Muscle of leg (tissue), 11 donors: Measurements from ENCODE around the gene NSUN6. TPM values are rescaled to one million over a fixed set of nuclear protein-coding genes. Genes with fewer than 3 reads are reported as not detected.

Source experiments
- DNase-seq: peaks from one replicate; pipeline ENCODE4 v3.0.0; 2013
- H3K27ac ChIP-seq: one replicate; pipeline ENCODE4 v1.5.1; 2013; ENCODE audit warnings: mild to moderate bottlenecking, low read length, control low read depth
- H3K27me3 ChIP-seq: one replicate; pipeline ENCODE4 v1.6.1; 2013; ENCODE audit warnings: low read length; ENCODE audit not compliant: control insufficient read depth, insufficient read depth
- H3K36me3 ChIP-seq: one replicate; pipeline ENCODE4 v1.6.1; 2013; ENCODE audit warnings: low read length; ENCODE audit not compliant: control insufficient read depth, insufficient read depth
- H3K4me1 ChIP-seq: one replicate; pipeline ENCODE4 v1.6.1; 2013; ENCODE audit warnings: low read length; ENCODE audit not compliant: control insufficient read depth, insufficient read depth
- H3K4me3 ChIP-seq: one replicate; pipeline ENCODE4 v1.5.1; 2013; ENCODE audit warnings: low read length, control low read depth
- H3K9me3 ChIP-seq: replicated peaks from 2 replicates; pipeline ENCODE4 v1.6.1; 2013; ENCODE audit warnings: low read depth, low read length; ENCODE audit not compliant: control insufficient read depth
- WGBS: methylation state at CpG from one replicate; pipeline ENCODE4 v1.1.5; 2013; ENCODE audit warnings: missing lambda C conversion rate; ENCODE audit not compliant: insufficient coverage; 5-methylcytosine and 5-hydroxymethylcytosine counted together
- polyA plus RNA-seq, 8 donors: library from polyadenylated mRNA; unstranded; fragments of 120-200 nt; gene quantifications; one replicate each; pipeline versions ENCODE4 v1.2.1 to v1.2.3, GENCODE V29; 2013; ENCODE audit warnings: inconsistent platforms in 1 of 8, low replicate concordance in 1 of 8; ENCODE audit not compliant: insufficient read length in 8 of 8, insufficient read depth in 1 of 8
- total RNA-seq: library from RNA; stranded (reverse); fragments of 120-200 nt; gene quantifications from one replicate; pipeline ENCODE4 v1.2.4, GENCODE V29; 2013

NSUN6 gene
- total and polyA plus RNA-seq, 9 donors: 9.1 to 21.7 (median 14.0) TPM

DNA sequence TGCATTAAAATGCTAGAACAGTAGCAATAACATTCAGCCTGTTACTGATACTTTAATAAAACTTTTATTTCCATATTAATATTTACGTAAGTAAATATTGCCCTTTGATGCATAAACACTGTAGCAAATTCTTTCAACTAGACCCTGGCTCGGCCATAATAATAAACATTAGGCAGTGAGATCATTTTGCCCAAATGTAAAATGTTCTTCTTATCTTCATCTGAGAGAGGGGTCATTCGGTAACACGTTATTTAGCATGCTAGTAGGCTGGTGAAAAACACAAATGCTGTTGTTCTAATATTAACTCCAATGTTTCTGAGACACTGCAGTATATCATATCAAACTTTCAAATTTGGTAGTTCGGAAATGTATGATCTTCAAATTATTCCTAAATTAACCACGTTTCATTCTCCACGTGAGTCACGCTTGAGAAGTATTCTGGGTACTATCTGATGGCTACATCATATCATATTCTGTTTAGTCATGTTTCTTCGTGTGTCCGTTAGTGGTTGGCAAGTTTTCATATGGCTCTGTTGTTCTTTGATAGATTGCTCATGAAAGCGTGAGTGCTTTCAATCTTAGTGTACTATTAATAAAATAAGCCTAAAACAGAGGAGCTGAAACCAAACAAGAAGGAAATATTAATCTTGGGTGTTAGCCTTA lies 145.8 kb downstream of the NSUN6 start:
- WGBS: no CpG with 5 or more reads among the region's 11 CpGs
- Histone ChIP-seq H3K4me3 (no peak overlapping the region), H3K4me1 (no peaks in the 10 kb centered on the region), H3K27me3 (no peaks in the 10 kb centered on the region), H3K27ac (no peak overlapping the region), H3K36me3 (no peaks in the 10 kb centered on the region), H3K9me3 (no peaks in the 10 kb centered on the region)
- no peak for DNase-seq

- Histone ChIP-seq H3K27ac (no peak overlapping the region), H3K9me3 (no peaks in the 10 kb centered on the region), H3K4me3 (no peak overlapping the region), H3K27me3 (no peaks in the 10 kb centered on the region), H3K36me3 (no peaks in the 10 kb centered on the region), H3K4me1 (no peaks in the 10 kb centered on the region)
- WGBS: 88% methylated on average over 2 of the region's 5 CpGs
- no peak for DNase-seq
Observed at GRCh38 chr10:18504161-18504560, 147.2 kb downstream of the NSUN6 start.

- no CpG with 5 or more reads among the region's 5 CpGs for WGBS
- no peak overlapping the region for H3K27ac ChIP-seq
- no peak for DNase-seq
- no peaks in the 10 kb centered on the region for H3K9me3 ChIP-seq
- H3K27me3 ChIP-seq: no peaks in the 10 kb centered on the region
- no peak overlapping the region for H3K4me3 ChIP-seq
- H3K36me3 ChIP-seq: no peaks in the 10 kb centered on the region
- H3K4me1 ChIP-seq: no peaks in the 10 kb centered on the region
Observed at GRCh38 chr10:18501629-18502028, 149.8 kb downstream of the NSUN6 start.

DNA sequence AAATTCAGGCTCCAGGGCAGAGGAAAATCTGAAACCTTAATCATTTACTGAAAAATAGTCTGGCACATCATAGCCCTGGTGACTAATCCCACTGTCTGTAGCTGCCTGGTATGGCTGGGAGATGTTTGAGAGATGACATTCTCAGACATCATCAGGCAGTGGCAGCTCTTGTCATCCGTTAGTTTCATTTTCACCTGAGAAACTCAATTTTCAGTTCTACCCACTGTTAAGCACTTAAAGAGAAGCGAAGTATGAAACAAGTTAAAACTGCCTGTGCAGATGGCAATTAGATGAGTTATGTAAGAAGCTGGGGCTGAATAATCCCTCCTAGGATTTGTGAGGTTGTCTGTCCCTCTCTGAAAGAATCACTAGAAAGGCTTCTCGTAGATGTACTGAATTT lies 150.2 kb downstream of the NSUN6 start:
- H3K4me1 ChIP-seq: no peaks in the 10 kb centered on the region
- DNase-seq: no peak
- H3K27me3 ChIP-seq: no peaks in the 10 kb centered on the region
- no peak overlapping the region for H3K27ac ChIP-seq
- H3K9me3 ChIP-seq: no peaks in the 10 kb centered on the region
- no peak overlapping the region for H3K4me3 ChIP-seq
- no CpG with 5 or more reads among the region's 3 CpGs for WGBS
- H3K36me3 ChIP-seq: no peaks in the 10 kb centered on the region

DNA sequence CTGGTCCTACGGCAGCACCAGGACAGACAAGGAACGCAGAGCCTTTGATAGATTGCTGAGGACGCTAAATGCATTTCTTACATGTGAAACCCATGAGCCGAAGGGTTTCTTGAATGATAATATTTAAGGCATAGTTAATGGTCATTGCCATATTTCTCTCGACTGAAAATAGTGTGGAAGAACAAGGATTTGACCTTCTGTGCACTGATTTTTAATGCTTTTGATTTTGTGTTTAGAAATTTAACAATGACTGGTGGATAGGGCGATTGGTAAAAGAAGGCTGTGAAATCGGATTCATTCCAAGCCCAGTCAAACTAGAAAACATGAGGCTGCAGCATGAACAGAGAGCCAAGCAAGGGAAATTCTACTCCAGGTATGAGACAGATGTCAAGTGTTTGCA lies 150.8 kb downstream of the NSUN6 start:
- DNase-seq: no peak
- 77% methylated on average over 4 of the region's 7 CpGs for WGBS
- Histone ChIP-seq H3K4me3 (no peak overlapping the region), H3K27me3 (no peaks in the 10 kb centered on the region), H3K27ac (no peak overlapping the region), H3K9me3 (no peaks in the 10 kb centered on the region), H3K4me1 (no peaks in the 10 kb centered on the region), H3K36me3 (no peaks in the 10 kb centered on the region)

DNA sequence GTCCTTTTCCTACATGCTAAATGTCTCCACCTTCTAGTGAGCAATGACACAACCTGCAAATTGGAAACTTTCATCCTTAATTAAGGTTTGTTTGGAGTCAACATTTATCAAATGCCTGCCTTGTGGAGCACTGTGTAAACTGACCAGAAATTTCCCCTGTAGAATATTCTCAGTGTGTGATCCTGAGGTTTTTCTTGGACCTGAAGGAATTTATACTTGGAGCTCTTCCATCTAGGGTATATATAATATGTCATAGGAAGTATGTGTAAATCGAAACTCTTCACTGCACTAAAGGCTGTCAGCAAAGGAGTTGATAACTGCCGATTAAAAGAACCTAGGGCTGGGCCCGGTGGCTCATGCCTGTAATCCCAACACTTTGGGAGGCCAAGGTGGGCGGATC lies 152.4 kb downstream of the NSUN6 start:
- Histone ChIP-seq H3K4me1 (no peaks in the 10 kb centered on the region), H3K36me3 (no peaks in the 10 kb centered on the region), H3K9me3 (no peaks in the 10 kb centered on the region), H3K27me3 (no peaks in the 10 kb centered on the region), H3K27ac (no peak overlapping the region), H3K4me3 (no peak overlapping the region)
- WGBS: 89% methylated on average over 3 of the region's 4 CpGs
- no peak for DNase-seq

- no CpG with 5 or more reads among the region's 8 CpGs for WGBS
- Histone ChIP-seq H3K36me3 (no peaks in the 10 kb centered on the region), H3K9me3 (no peaks in the 10 kb centered on the region), H3K4me3 (no peak overlapping the region), H3K27ac (no peak overlapping the region), H3K4me1 (no peaks in the 10 kb centered on the region), H3K27me3 (no peaks in the 10 kb centered on the region)
- DNase-seq: no peak
Observed at GRCh38 chr10:18497806-18498369, 153.5 kb downstream of the NSUN6 start.

Other genes starting within 250 kb of the NSUN6 start
- gene ARL5B, start 7.8 kb upstream of the NSUN6 start, total RNA-seq: 21.2 TPM
- gene ARL5B, start 7.8 kb upstream of the NSUN6 start, polyA plus RNA-seq: 10 to 100 TPM; 16.1 to 31.2 (median 21.3) TPM